MCF 10A (cell line): ENCODE data around the gene PSTPIP2. TPM values are rescaled to one million over a fixed set of nuclear protein-coding genes. Genes with fewer than 3 reads are reported as not detected.
A peak's percentile ranks its signal among the peaks of the same experiment; 100 is the strongest.

Experiments
- BruUV-seq: library from RNA; stranded (reverse); fragments of 400-500 nt; replicated peaks from 2 replicates; lab custom pipeline; 2021; lab: Mats Ljungman, UMichigan
- CTCF ChIA-PET: fragments of 300-600 bp; sonication (Branson Sonifier 250); formaldehyde crosslinking; extraction: SDS; loops from one replicate; lab custom pipeline; 2021; ENCODE audit warnings: antibody characterized with exemption, inconsistent platforms; lab: Yijun Ruan, JAX
- POLR2A ChIA-PET: fragments of 300-600, 350-650 bp; sonication (Branson Sonifier 250); formaldehyde crosslinking; extraction: SDS; loops from one replicate; lab custom pipeline; 2020; ENCODE audit warnings: antibody characterized with exemption, inconsistent platforms; lab: Yijun Ruan, JAX
- DNase-seq: peaks from one replicate; pipeline ENCODE4 v3.0.0-alpha.2; 2018; ENCODE audit not compliant: unreplicated experiment
- H3K27ac Mint-ChIP-seq: one replicate; pipeline ENCODE4 v1.8.0; 2022; ENCODE audit warnings: mild to moderate bottlenecking, low read depth, mixed read lengths; ENCODE audit not compliant: unreplicated experiment
- H3K27me3 Mint-ChIP-seq: one replicate; pipeline ENCODE4 v1.8.0; 2022; ENCODE audit warnings: mixed read lengths; ENCODE audit not compliant: insufficient read depth, unreplicated experiment
- H3K36me3 Mint-ChIP-seq: one replicate; pipeline ENCODE4 v1.8.0; 2022; ENCODE audit warnings: mild to moderate bottlenecking, moderate library complexity, mixed read lengths; ENCODE audit not compliant: insufficient read depth, unreplicated experiment
- H3K4me1 Mint-ChIP-seq: one replicate; pipeline ENCODE4 v1.8.0; 2022; ENCODE audit warnings: mixed read lengths; ENCODE audit not compliant: insufficient read depth, unreplicated experiment
- H3K4me3 Mint-ChIP-seq: one replicate; pipeline ENCODE4 v1.8.0; 2022; ENCODE audit warnings: mild to moderate bottlenecking, moderate library complexity, mixed read lengths; ENCODE audit not compliant: unreplicated experiment
- H3K9me3 Mint-ChIP-seq: one replicate; pipeline ENCODE4 v1.8.0; 2022; ENCODE audit warnings: mixed read lengths; ENCODE audit not compliant: unreplicated experiment
- CTCF ChIP-seq: fragments of 200-600 bp; IDR thresholded peaks from one replicate; pipeline ENCODE4 v1.8.0; 2022; ENCODE audit warnings: antibody characterized with exemption, mild to moderate bottlenecking; ENCODE audit not compliant: unreplicated experiment
- intact Hi-C: fragments of 100-400 bp; cut with micrococcal nuclease; formaldehyde crosslinking; loops from 2 replicates; pipeline ENCODE4 v1.14.1; 2022
- total RNA-seq: library from RNA; stranded (reverse); gene quantifications from 2 replicates; pipeline ENCODE4 v1.2.3, GENCODE V29; 2022

PSTPIP2 gene
- total RNA-seq, 1 experiment from 2014 or later = 27.9 TPM

GRCh38 chr18:46079336-46079735 is 7.3 kb upstream of the PSTPIP2 start:
- Mint-ChIP-seq H3K9me3 (no peaks in the 10 kb centered on the region), H3K36me3 (peaks cover 69% of the 10 kb centered on the region), H3K27me3 (no peaks in the 10 kb centered on the region), H3K27ac (no peak overlapping the region), H3K4me1 (no peaks in the 10 kb centered on the region), H3K4me3 (no peak overlapping the region)
- BruUV-seq = no TSS peak
- ChIA-PET POLR2A (interaction anchor here (1.1 kb wide), 1 partner anchor 11 kb away, joined by 7 read pairs; no protein-coding TSS in a partner anchor), CTCF (interaction anchor here (0.6 to 1.0 kb wide), 2 partner anchors 336 to 415 kb away, joined by 4 read pairs; no protein-coding TSS in a partner anchor)
- DNase-seq = no peak
- intact Hi-C loops = no loop called here
- no peak for TF ChIP-seq CTCF

DNA sequence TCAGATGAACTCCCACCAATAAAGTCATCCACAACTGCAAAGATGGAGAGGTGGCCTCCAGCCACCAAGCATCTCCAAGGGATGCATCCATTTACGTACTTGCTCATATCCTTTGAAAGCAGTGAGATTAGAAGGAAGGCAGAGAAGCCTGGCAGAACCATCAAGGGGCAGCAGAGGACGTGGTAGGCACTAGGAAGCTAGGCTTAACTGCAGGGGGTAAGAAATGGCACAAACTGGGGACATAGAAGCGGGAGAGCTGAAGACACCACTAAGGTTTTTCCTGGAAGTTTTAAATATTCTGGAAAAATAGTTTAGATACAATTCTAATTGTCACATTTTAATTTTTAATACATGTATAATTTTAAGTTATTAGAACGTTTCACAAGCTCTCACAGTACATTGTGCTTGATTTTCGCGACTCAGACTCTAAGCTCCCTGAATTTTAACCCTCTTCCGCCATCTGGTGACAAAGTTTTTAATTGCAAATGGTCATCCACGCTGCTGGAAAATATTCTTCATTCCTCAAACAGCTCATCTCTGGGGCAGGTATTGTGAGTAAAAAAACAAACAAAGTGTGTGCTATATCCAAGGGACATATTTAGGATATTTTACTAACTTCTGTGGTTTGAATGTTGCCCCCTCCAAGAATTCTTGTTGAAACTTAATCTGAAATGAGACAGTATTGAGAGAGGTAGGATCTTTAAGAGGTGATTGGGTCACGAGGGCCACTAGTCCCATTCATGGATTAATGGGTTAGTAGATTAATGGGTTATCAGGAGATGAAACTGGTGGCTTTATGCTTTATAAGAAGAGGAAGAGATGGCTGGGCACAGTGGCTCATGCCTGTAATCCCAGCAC is 1.6 kb upstream of the PSTPIP2 start:
- intact Hi-C loops = loop anchor here (1.0 to 2.0 kb wide), 4 partner anchors 99 to 408 kb away; no protein-coding TSS in a partner anchor
- H3K27ac Mint-ChIP-seq = no peak overlapping the region
- peak; percentile 47 for TF ChIP-seq CTCF
- peaks cover 21% of the 10 kb centered on the region for H3K36me3 Mint-ChIP-seq
- peak; percentile 83 for DNase-seq
- no peak overlapping the region for H3K4me3 Mint-ChIP-seq
- CTCF ChIA-PET = interaction anchor here (0.6 to 3.5 kb wide), 31 partner anchors 8 to 408 kb away, joined by 3 to 31 read pairs (median 4); partner anchors contain the start of gene ATP5F1A
- no TSS peak for BruUV-seq
- H3K27me3 Mint-ChIP-seq = no peaks in the 10 kb centered on the region
- H3K9me3 Mint-ChIP-seq = no peaks in the 10 kb centered on the region
- POLR2A ChIA-PET = interaction anchor here (0.7 to 2.5 kb wide), 24 partner anchors 9 to 1076 kb away, joined by 3 to 8 read pairs (median 3); partner anchors contain the start of genes ATP5F1A and HAUS1
- peaks cover 33% of the 10 kb centered on the region for H3K4me1 Mint-ChIP-seq

DNA sequence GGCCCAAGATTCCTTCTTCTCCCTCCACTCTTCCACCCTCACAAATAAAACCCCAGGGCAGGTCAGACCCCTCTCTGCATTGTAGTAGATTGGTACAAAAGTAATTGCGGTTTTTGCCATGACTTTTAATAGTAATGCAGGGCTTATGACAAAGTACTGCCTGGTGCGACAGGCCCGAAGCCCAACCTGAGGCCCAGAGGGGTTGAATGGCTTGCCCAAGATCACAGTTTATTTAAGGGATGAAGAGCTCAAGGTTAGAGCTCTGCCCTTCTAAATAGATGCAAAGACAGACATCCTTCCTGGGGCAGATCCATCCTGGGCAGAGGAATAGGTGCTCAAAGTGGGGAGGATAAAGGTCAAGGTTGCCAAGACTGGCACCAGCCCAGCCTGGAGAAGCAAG is 899 bp upstream of the PSTPIP2 start:
- no peak for DNase-seq
- no peaks in the 10 kb centered on the region for H3K9me3 Mint-ChIP-seq
- no peak for TF ChIP-seq CTCF
- ChIA-PET CTCF (interaction anchor here (0.6 to 3.5 kb wide), 28 partner anchors 9 to 407 kb away, joined by 3 to 31 read pairs (median 4); partner anchors contain the start of gene ATP5F1A), POLR2A (interaction anchor here (0.8 to 2.5 kb wide), 14 partner anchors 10 to 153 kb away, joined by 3 to 8 read pairs (median 4); partner anchors contain the start of genes ATP5F1A and HAUS1)
- H3K4me3 Mint-ChIP-seq = peak overlapping the region; percentile 85
- no TSS peak for BruUV-seq
- no peak overlapping the region for H3K27ac Mint-ChIP-seq
- no peaks in the 10 kb centered on the region for H3K27me3 Mint-ChIP-seq
- H3K36me3 Mint-ChIP-seq = peaks cover 17% of the 10 kb centered on the region
- H3K4me1 Mint-ChIP-seq = peaks cover 35% of the 10 kb centered on the region
- intact Hi-C loops = loop anchor here (1.0 to 2.0 kb wide), 4 partner anchors 99 to 408 kb away; no protein-coding TSS in a partner anchor
